ENCODE measurements around the gene RFPL3. TPM values are rescaled to one million over a fixed set of nuclear protein-coding genes. Genes with fewer than 3 reads are reported as not detected.

The RFPL3 gene
- polyA plus RNA-seq, 3 donors, result not detected

GRCh38 chr22:32340411-32340810, 17.3 kb upstream of the RFPL3 start:
- Histone ChIP-seq H4K20me1 (ENCODE audit: insufficient read depth, low read length) (no peaks in the 10 kb centered on the region), H3K36me3 (replicated peaks in 1 of 2; ENCODE audit: control insufficient read depth in 1 of 2, insufficient read depth in 2 of 2, low read length in 2 of 2) (no peaks in the 10 kb centered on the region), H3K9me3 (replicated peaks in 1 of 2; ENCODE audit: control insufficient read depth in 1 of 2, insufficient read depth in 1 of 2, low read length in 2 of 2) (no peaks in the 10 kb centered on the region), H3K4me2 (replicated peaks; ENCODE audit: extremely low read depth, low read length, poor library complexity, severe bottlenecking) (no peak overlapping the region), H3K4me3 (replicated peaks in 1 of 3; ENCODE audit: low read depth in 2 of 3, low read length in 3 of 3) (no peak overlapping the region), H3K27me3 (ENCODE audit: control insufficient read depth in 2 of 2, insufficient read depth in 2 of 2, low read length in 2 of 2) (peaks cover 3 to 18% of the 10 kb centered on the region in 2 donors), H3K79me2 (ENCODE audit: insufficient read depth, low read length) (no peaks in the 10 kb centered on the region), H3K4me1 (ENCODE audit: control insufficient read depth in 1 of 2, insufficient read depth in 2 of 2, low read length in 2 of 2) (no peaks in the 10 kb centered on the region), H2AFZ (ENCODE audit: insufficient read depth, low read depth, low read length, poor library complexity, severe bottlenecking) (no peak overlapping the region), H3K9ac (ENCODE audit: insufficient read depth, low read length, poor library complexity, severe bottlenecking) (no peak overlapping the region), H3K27ac (ENCODE audit: low read depth in 1 of 2, low read length in 2 of 2) (no peak overlapping the region)
- H3K27me3 Mint-ChIP-seq (ENCODE audit: low read depth in 3 of 3), result peaks cover 15 to 32% (median 17%) of the 10 kb centered on the region in 3 donors
- H3K4me1 Mint-ChIP-seq, result no peaks in the 10 kb centered on the region
- H3K36me3 Mint-ChIP-seq, result no peaks in the 10 kb centered on the region
- TF ChIP-seq CTCF (IDR thresholded peaks at IDR 0.05), result no peak
- no peaks in the 10 kb centered on the region for H3K9me3 Mint-ChIP-seq
- intact Hi-C loops (cut with micrococcal nuclease), result no loop called here
- 84% methylated on average over 11 of the region's 11 CpGs for WGBS (ENCODE audit: insufficient coverage)
- DNase-seq, result no peak
- H3K27ac Mint-ChIP-seq, result peak overlapping the region in 1 of 7 donors; percentile 23
- H3K4me3 Mint-ChIP-seq, result no peak overlapping the region

- peaks cover 0 to 2% (median 0%) of the 10 kb centered on the region in 7 donors for H3K9me3 Mint-ChIP-seq
- H3K4me1 ChIP-seq (ENCODE audit: control insufficient read depth in 1 of 2, insufficient read depth in 2 of 2, low read length in 2 of 2), result no peaks in the 10 kb centered on the region
- peaks cover 6 to 24% of the 10 kb centered on the region in 2 donors for H3K27me3 ChIP-seq (ENCODE audit: control insufficient read depth in 2 of 2, insufficient read depth in 2 of 2, low read length in 2 of 2)
- TF ChIP-seq CTCF (IDR thresholded peaks at IDR 0.05), result no peak
- H3K4me2 ChIP-seq (replicated peaks; ENCODE audit: extremely low read depth, low read length, poor library complexity, severe bottlenecking), result no peak overlapping the region
- DNase-seq, result no peak
- H3K36me3 ChIP-seq (replicated peaks in 1 of 2; ENCODE audit: control insufficient read depth in 1 of 2, insufficient read depth in 2 of 2, low read length in 2 of 2), result no peaks in the 10 kb centered on the region
- H3K27ac Mint-ChIP-seq, result no peak overlapping the region
- H4K20me1 ChIP-seq (ENCODE audit: insufficient read depth, low read length), result no peaks in the 10 kb centered on the region
- intact Hi-C loops (cut with micrococcal nuclease), result no loop called here
- 81% methylated on average over 12 of the region's 13 CpGs for WGBS (ENCODE audit: insufficient coverage)
- no peaks in the 10 kb centered on the region for H3K36me3 Mint-ChIP-seq
- no peak overlapping the region for H3K27ac ChIP-seq (ENCODE audit: low read depth in 1 of 2, low read length in 2 of 2)
- H3K9me3 ChIP-seq (replicated peaks in 1 of 2; ENCODE audit: control insufficient read depth in 1 of 2, insufficient read depth in 1 of 2, low read length in 2 of 2), result no peaks in the 10 kb centered on the region
- H3K9ac ChIP-seq (ENCODE audit: insufficient read depth, low read length, poor library complexity, severe bottlenecking), result no peak overlapping the region
- H3K4me3 Mint-ChIP-seq, result no peak overlapping the region
- no peak overlapping the region for H3K4me3 ChIP-seq (replicated peaks in 1 of 3; ENCODE audit: low read depth in 2 of 3, low read length in 3 of 3)
- H3K27me3 Mint-ChIP-seq (ENCODE audit: low read depth in 3 of 3), result peaks cover 15 to 31% (median 17%) of the 10 kb centered on the region in 3 donors
- no peaks in the 10 kb centered on the region for H3K4me1 Mint-ChIP-seq
- H3K79me2 ChIP-seq (ENCODE audit: insufficient read depth, low read length), result no peaks in the 10 kb centered on the region
- no peak overlapping the region for H2AFZ ChIP-seq (ENCODE audit: insufficient read depth, low read depth, low read length, poor library complexity, severe bottlenecking)
Measured at GRCh38 chr22:32341122-32341740, 16.4 kb upstream of the RFPL3 start.
